HG03469 (cell line): ENCODE data around the gene DYRK2.

ENCODE experiments used
- ATAC-seq: cut with Tn5 transposase; IDR thresholded peaks from one replicate; pipeline ENCODE4 v1.9.1; 2021; ENCODE audit warnings: mild to moderate bottlenecking, moderate library complexity, moderate number of reproducible peaks; ENCODE audit not compliant: unreplicated experiment

DYRK2 gene

GRCh38 chr12:67698672-67699581 lies 50.4 kb downstream of the DYRK2 start:
- ATAC-seq: peak; percentile 94

GRCh38 chr12:67701121-67701520 lies 52.6 kb downstream of the DYRK2 start:
- no peak for ATAC-seq

DNA sequence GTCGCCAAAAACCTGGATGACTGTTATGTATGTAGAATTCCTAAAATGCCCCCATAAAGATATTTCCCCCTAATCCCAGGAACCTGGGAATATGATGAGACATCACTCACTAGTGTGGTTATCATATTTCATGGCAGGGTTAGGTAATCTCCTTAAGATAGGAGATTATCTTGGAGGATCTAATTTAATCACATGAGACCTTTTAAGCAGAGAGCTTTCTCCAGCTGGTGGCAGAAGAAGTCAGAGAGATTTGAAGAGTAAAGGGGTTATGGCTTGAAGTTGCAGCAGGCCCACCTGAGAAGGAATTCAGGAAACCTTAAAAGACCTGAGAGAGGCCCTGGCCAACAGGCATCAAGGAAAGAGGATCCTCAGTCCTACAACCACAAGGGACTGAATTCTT lies 53.6 kb downstream of the DYRK2 start:
- ATAC-seq: no peak

GRCh38 chr12:67704071-67704470 lies 55.5 kb downstream of the DYRK2 start:
- ATAC-seq: no peak

DNA sequence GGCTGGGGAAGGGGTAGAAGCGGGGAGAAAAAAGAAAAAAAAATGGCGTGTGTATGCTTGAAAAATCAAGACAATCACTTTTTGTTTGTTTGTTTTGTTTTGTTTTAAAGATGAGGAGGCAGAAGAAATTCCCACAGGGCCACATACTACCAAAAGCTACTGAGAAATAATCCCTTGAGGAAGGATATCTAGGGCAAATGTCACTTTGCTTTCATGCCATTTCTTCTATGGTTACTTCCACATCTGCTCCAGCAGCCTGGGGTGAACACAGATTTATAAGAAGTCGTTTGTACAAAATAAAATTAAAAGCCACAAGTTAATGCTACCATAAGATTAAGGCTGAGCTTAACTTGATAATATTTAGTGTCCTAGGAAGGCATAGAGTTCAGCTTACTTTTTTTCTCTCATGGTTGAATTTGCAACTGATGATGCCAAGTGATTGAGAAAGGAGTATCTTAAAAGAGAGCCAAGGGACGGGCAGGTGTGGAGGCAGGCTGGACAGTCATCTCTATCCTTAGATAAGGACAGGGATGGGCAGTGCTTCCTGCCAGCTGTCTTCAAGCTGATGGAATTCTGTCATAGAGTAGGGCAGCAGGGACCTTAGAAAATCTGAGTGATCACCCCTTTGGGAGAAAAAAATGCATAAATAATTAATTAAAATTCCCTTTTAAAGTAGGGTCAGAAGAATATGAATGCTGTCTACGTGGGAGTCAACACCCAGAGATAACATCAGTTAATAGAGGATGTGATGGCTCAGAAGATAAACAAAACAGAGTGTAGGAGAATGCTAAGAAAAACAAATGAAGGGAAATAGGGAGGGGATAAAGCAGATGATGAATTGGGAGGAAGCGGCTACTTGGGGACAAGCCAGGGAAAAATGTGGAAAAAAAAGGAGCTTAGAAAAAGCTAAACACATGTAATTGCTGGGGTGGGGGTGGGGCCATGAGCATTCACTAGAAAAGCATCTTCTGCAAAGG lies 57.1 kb downstream of the DYRK2 start:
- no peak for ATAC-seq

- ATAC-seq: no peak
Observed at GRCh38 chr12:67709367-67709954, 60.9 kb downstream of the DYRK2 start.

DNA sequence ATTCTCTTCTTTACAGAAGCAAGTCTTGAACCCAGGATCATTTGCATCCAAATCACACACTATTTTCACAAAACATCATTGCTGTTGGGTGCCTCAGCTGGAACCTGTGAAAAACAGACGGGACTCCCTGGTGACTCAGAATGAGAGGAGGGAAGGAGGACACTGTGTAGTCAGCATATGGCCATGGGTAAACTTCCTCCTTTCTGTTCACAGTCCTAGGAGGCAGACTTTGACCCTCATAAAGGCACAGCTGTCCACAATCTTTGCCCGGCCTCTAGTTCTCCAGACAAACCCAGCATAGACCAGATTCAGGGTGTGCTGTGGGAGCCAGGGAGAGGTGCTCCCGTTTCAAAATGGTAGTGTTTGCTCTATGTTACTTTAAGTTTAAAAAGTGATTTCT lies 62.0 kb downstream of the DYRK2 start:
- peak; percentile 93 for ATAC-seq

DNA sequence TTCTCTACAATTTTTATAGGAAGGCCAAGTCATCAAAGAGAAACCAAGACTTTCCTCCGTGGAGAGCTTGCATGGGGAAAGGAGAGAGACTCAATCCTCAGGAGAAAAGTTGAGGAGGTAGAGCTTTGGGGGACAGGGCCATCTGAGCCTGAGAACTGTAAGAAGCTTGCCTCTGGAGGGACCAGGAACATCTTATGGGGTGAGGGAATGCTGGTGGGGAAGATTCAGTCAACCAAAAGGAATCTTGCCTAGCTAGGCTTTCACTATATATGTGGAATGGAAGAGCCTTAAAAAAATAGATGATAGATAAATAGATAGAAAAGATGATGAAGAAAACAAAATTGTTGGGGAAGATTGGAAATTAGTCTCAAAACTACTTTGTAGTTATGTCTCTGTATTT lies 63.5 kb downstream of the DYRK2 start:
- no peak for ATAC-seq

DNA sequence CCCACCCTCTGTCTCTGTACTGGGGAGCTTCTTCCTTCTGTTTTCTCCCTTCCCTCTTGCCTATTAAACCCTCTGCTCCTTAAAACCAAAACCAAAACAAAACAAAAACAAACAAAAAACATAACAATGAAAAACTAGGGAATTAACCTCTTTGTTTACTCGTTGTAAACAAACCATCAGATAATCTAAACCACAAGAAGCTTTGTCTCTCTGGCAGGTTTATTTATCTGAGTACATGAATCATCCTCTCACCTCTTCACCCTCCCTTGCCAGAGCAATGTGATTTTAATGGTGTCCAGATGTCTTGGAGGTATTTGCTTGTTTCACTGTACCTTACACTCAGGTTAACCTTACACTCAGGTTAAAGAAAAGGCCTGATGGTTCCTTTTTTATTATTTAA lies 66.1 kb downstream of the DYRK2 start:
- no peak for ATAC-seq
